Eye (tissue), 1 donor: Measurements from ENCODE around the gene ITGAD.
"Not testable (repeated sequence)": the region's sequence is repeated elsewhere in the genome, so short reads cannot be mapped to it uniquely, and the experiment has no call there.

Source experiments
- DNase-seq: peaks from one replicate; pipeline ENCODE4 v3.0.0-alpha.2; 2015

Gene ITGAD

GRCh38 chr16:31436221-31437045, 43.3 kb downstream of the ITGAD start:
- DNase-seq = no peak

GRCh38 chr16:31438414-31438813, 45.3 kb downstream of the ITGAD start:
- no peak for DNase-seq

GRCh38 chr16:31439023-31439422, 45.9 kb downstream of the ITGAD start:
- DNase-seq = not testable (repeated sequence)

GRCh38 chr16:31439519-31439918, 46.4 kb downstream of the ITGAD start:
- no peak for DNase-seq

GRCh38 chr16:31440516-31441184, 47.5 kb downstream of the ITGAD start:
- no peak for DNase-seq

- no peak for DNase-seq
Observed at GRCh38 chr16:31441956-31442355, 48.8 kb downstream of the ITGAD start.

- DNase-seq = not testable (repeated sequence)
Observed at GRCh38 chr16:31445931-31446330, 52.8 kb downstream of the ITGAD start.

GRCh38 chr16:31451201-31451600, 58.1 kb downstream of the ITGAD start:
- no peak for DNase-seq

- DNase-seq = peak; percentile 76
Observed at GRCh38 chr16:31451681-31452351, 58.7 kb downstream of the ITGAD start.

- DNase-seq = no peak
Observed at GRCh38 chr16:31452631-31453106, 59.5 kb downstream of the ITGAD start.

GRCh38 chr16:31453255-31454204, 60.4 kb downstream of the ITGAD start:
- no peak for DNase-seq

GRCh38 chr16:31455601-31456314, 62.6 kb downstream of the ITGAD start:
- no peak for DNase-seq

GRCh38 chr16:31456988-31457360, 63.8 kb downstream of the ITGAD start:
- DNase-seq = no peak

- DNase-seq = peak; percentile 68
Observed at GRCh38 chr16:31458073-31458843, 65.1 kb downstream of the ITGAD start.

GRCh38 chr16:31458844-31459686, 65.9 kb downstream of the ITGAD start, which contains the start of gene ARMC5:
Gene ARMC5 (plus strand): TSS chr16:31459501. CDS start chr16:31459525, 24 bp downstream.
- peak; percentile 99 for DNase-seq

- peak; percentile 100 for DNase-seq
Observed at GRCh38 chr16:31459687-31460581, 66.8 kb downstream of the ITGAD start.

- DNase-seq = peak; percentile 60
Observed at GRCh38 chr16:31460582-31461002, 67.5 kb downstream of the ITGAD start.

- DNase-seq = no peak
Observed at GRCh38 chr16:31461201-31461920, 68.2 kb downstream of the ITGAD start.
